Measurements from ENCODE around the gene LRRTM4.
"Not testable (repeated sequence)": the region's sequence is repeated elsewhere in the genome, so short reads cannot be mapped to it uniquely, and the experiment has no call there.

LRRTM4 gene

DNA sequence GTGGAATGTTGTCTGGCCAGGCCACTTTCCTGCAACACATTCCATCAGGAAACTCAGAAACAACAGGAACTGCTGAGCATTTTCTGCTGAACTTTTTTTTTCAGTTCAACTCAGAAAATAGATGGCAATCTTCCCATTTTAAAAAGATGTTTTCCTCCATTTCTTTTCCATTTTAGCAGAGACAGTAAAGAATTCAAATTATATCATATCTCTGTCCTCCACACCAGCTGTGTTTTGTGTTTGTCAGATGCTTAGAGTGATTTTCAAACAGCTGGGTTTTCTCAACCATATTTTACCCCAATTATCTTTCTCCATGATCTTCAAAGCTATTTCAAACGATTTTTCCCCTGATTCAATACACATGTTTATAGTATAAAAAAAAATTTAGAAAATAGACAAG, 713.4 kb downstream of the LRRTM4 start:
- Mint-ChIP-seq H3K4me3 (no peak overlapping the region), H3K9me3 (peaks cover 6% of the 10 kb centered on the region), H3K27ac (no peak overlapping the region), H3K36me3 (no peaks in the 10 kb centered on the region), H3K27me3 (no peaks in the 10 kb centered on the region), H3K4me1 (no peaks in the 10 kb centered on the region)
- DNase-seq = no peak
- CTCF ChIA-PET = no interaction called here

DNA sequence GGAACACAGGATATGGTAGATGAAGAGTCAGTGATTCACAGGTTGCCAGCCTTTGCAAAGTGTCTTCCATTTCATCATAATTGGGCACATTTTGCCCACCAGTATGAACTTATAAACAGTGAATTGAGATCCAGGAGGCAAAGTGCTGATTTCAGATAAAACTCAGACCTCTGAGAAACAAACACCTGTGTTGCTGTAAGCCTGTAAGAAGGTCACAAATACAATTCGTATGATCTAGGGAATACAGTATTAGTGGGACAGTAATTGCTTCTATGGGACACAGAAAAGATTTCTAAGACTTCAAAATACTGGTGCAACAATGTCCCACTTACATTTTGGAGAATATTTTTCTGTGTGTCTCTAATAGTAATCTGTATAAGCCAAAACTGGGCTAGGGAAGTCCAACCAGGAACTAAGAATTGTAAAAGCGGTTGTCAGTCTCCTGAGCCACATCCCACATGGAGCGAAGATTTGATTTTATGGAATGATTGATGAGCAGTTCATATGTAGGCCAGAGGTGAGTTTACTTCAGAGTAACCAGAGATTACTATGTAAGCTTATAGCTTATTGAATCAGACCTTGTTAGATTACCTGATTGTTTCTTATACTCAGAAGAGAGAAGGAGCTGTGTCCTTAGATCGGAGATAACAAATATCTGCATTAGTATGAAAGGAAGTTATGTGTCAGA, 728.4 kb downstream of the LRRTM4 start:
- Mint-ChIP-seq H3K36me3 (no peaks in the 10 kb centered on the region), H3K4me3 (no peak overlapping the region), H3K27ac (no peak overlapping the region), H3K9me3 (peaks cover 13% of the 10 kb centered on the region), H3K4me1 (no peaks in the 10 kb centered on the region), H3K27me3 (no peaks in the 10 kb centered on the region)
- no peak for DNase-seq
- CTCF ChIA-PET = no interaction called here

DNA sequence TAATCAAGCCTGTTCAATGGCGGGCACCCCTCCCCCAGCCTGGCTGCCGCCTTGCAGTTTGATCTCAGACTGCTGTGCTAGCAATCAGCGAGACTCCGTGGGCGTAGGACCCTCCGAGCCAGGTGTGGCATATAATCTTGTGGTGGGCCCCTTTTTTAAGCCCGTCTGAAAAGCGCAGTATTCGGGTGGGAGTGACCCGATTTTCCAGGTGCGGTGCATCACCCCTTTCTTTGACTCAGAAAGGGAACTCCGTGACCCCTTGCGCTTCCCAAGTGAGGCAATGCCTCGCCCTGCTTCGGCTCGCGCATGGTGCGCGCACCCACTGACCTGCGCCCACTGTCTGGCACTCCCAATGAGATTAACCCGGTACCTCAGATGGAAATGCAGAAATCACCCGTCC, 740.9 kb downstream of the LRRTM4 start:
- not testable (repeated sequence) for H3K4me3 Mint-ChIP-seq

DNA sequence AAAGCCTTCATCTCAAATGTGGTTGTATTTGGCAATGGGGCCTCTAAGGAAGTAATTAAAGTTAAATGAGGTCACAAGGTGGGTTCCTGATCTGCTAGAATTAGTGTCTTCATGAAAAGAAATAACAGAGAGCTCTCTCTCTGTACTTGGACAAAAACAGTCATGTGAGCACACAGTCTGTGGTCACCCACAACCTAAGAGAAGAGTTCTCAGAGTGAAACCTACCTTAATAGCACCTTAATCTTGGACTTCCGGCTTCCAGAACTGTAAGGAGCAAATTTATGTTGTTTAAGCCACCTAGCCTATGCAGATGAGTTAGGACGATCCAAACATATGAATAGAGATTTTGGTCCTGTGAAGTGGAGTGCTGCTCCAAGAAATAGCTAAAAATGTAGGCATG, 758.9 kb downstream of the LRRTM4 start:
- Mint-ChIP-seq H3K9me3 (peaks cover 11% of the 10 kb centered on the region), H3K27ac (no peak overlapping the region), H3K4me1 (no peaks in the 10 kb centered on the region), H3K27me3 (no peaks in the 10 kb centered on the region), H3K36me3 (no peaks in the 10 kb centered on the region), H3K4me3 (no peak overlapping the region)
- no peak for DNase-seq
- CTCF ChIA-PET = no interaction called here

More for the DNA sequence above, 740.9 kb downstream of the LRRTM4 start:
- H3K4me1 Mint-ChIP-seq, H3K36me3 Mint-ChIP-seq, H3K27ac Mint-ChIP-seq, H3K9me3 Mint-ChIP-seq, DNase-seq, H3K27me3 Mint-ChIP-seq, CTCF ChIA-PET: not testable (repeated sequence)

DNA sequence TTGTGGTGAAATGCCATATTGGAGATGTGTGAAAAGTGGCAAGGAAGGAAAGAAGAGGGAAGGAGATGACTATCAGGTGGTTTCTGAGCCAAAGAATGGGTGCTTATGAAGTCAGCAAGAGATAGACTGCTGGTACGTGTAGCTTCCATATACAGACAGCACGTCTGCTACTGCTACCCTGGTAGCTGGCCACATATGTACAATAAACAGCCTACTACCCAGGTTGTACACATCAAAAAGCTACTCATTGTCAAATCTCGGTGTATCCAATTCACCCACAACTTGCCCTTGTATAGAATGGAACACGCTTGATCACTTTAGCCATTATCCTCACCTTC, 761.8 kb downstream of the LRRTM4 start:
- Mint-ChIP-seq H3K27ac (no peak overlapping the region), H3K9me3 (peaks cover 10% of the 10 kb centered on the region), H3K4me3 (no peak overlapping the region), H3K36me3 (no peaks in the 10 kb centered on the region), H3K4me1 (no peaks in the 10 kb centered on the region), H3K27me3 (no peaks in the 10 kb centered on the region)
- CTCF ChIA-PET = no interaction called here
- no peak for DNase-seq

DNA sequence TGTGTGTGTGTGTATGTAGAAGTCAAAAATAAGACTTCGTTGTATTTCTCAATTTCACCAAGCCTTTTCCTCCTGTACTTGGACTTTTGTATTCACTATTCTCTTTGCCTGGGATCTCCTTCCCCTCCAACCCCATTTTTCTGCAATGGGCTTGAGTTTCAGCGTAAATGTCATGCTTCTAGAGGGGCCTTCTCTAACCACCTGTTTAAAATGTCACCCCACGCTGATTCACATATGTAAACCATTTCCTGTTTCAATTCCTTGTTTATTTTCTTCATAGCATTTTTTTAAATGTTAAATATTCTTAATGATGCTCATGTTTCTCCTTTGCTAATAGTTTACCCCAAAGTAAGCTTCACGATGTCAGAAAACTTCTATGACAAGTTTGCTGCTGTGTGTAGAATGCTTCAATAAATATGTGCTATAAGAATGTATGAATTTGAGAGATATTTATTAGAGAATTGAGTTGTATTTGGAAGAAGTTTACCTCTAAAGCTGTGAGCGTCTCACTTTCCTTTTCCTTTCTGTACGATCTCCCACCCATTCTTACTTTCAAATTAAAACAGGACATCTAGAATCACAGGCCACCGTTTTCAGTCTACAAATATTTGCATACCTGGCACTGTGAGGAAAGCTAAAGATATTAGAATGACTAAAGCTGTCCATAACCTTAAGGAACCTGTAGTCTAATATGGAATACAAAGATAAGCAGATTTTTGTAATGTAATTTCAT, 762.4 kb downstream of the LRRTM4 start:
- Mint-ChIP-seq H3K9me3 (peaks cover 10% of the 10 kb centered on the region), H3K36me3 (no peaks in the 10 kb centered on the region), H3K4me3 (no peak overlapping the region), H3K27ac (no peak overlapping the region), H3K27me3 (no peaks in the 10 kb centered on the region), H3K4me1 (no peaks in the 10 kb centered on the region)
- CTCF ChIA-PET = no interaction called here
- no peak for DNase-seq

DNA sequence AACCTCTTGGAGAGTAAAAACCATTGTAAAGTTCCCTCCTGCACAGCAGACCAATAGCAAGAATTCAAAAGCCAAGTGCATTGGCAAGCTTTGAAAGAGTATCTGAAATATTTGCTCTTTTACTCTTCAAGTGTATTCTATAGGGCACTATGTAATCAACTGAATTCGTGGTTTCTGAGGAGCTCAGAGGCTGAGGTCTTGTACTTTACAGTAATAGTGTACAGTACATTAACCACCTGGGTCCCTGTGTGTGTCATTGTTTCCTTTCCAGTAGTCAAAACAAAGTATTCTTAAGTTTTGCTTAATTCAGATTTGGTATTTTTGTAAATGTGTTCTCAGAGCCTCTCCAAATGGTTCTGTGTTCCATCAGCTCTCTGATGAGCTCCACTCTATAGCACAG, 769.7 kb downstream of the LRRTM4 start:
- Mint-ChIP-seq H3K27ac (no peak overlapping the region), H3K9me3 (peaks cover 9% of the 10 kb centered on the region), H3K4me1 (no peaks in the 10 kb centered on the region), H3K4me3 (no peak overlapping the region), H3K27me3 (no peaks in the 10 kb centered on the region), H3K36me3 (no peaks in the 10 kb centered on the region)
- CTCF ChIA-PET = no interaction called here
- no peak for DNase-seq

DNA sequence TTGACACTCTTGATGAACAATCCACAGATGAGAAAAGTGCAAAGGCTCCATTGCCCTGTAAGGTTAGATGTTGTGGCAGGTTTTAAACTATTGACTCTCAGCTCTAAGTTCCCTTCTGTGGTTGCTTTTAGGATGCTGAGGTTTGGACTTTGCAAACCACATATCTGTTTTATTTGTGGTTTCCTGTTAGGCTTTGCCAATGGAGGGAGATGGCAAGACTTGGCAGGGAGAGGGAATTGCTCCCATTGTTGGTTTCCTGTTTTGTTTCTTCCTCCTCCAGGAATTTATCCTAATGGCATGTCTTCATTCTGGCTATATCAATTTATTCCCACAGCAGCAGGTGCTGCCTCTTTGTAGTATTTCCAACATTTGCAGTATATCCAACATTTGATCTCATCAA, 772.3 kb downstream of the LRRTM4 start:
- Mint-ChIP-seq H3K27me3 (no peaks in the 10 kb centered on the region), H3K36me3 (no peaks in the 10 kb centered on the region), H3K4me3 (no peak overlapping the region), H3K9me3 (peaks cover 6% of the 10 kb centered on the region), H3K27ac (no peak overlapping the region), H3K4me1 (no peaks in the 10 kb centered on the region)
- no peak for DNase-seq
- CTCF ChIA-PET = no interaction called here

DNA sequence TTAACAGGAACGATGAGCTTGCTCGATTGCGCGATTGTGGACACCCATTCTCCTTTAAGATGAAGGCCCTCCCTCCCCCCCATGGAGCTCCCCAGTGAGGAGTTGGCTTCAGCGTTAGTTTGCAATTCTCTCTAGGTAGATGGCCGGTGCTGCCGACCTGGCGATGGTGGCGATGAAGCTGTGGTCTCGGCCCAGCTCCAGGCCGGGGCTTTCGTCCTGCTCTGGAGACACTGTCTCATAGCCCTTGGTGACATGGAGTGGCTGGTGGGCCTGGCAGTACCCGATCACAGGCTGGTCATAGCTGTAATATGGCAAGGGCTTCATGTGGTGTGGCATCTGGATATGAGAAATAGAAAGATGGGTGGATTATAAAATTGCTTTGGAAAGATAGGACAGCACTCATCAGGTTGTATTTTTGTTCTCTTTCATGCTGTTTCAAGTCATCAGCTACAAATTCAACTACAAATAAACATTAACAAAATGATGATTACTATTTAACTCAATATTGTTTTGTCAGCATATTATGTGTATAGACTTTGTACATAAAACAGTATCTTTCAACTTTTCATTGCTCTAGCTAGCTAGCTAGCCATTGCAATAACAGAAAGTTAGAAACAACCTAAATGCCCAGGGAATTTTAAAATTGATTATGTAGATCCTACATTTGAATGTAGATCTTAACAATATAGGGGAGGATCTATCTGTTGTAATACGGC, 773.4 kb downstream of the LRRTM4 start:
- DNase-seq = no peak
- Mint-ChIP-seq H3K4me3 (no peak overlapping the region), H3K9me3 (peaks cover 2% of the 10 kb centered on the region), H3K27me3 (no peaks in the 10 kb centered on the region), H3K4me1 (no peaks in the 10 kb centered on the region), H3K27ac (no peak overlapping the region), H3K36me3 (no peaks in the 10 kb centered on the region)
- CTCF ChIA-PET = no interaction called here

DNA sequence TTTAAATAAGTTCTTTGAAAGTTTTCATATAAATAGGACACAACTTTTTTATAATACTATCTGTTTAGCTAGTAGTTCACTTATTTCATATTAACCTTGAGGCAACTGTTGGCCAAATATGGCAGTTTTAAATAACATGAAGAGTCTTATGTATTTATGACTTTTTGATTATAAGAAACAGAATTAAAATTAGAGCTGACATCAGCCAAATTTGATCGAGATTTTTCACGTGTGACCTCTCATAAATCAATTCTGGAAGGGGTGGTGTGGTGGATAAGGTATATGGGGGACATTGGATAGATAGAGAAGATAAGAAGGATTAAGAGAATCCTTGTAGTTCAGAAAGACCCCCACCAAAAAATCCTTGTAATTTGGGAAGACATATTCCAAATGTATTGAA, 776.6 kb downstream of the LRRTM4 start:
- H3K4me3 Mint-ChIP-seq = no peak overlapping the region
- CTCF ChIA-PET = no interaction called here
- no peaks in the 10 kb centered on the region for H3K36me3 Mint-ChIP-seq
- H3K27me3 Mint-ChIP-seq = no peaks in the 10 kb centered on the region
- DNase-seq = no peak
- no peak overlapping the region for H3K27ac Mint-ChIP-seq
- H3K9me3 Mint-ChIP-seq = no peaks in the 10 kb centered on the region
- H3K4me1 Mint-ChIP-seq = no peaks in the 10 kb centered on the region

DNA sequence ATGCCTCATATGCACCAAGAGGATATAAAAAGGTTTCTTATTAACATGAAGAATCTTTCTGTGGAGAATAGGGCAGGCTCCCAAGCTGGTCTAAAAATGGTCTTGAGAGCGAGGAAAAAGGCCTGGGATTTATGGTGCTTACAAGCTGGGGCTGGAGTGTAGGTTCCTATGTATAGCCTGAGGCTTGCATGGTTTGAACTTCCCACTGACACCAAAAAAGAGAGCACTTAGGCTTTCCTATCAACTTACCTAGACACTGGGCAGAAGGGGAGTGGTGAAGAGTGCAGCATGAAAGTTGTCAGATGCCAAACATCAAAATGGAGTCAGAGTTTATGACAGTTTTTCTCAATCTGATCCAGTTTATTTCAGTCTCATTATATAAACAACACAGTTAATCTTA, 784.6 kb downstream of the LRRTM4 start:
- no peak for DNase-seq
- H3K4me3 Mint-ChIP-seq = no peak overlapping the region
- H3K36me3 Mint-ChIP-seq = no peaks in the 10 kb centered on the region
- H3K27me3 Mint-ChIP-seq = no peaks in the 10 kb centered on the region
- H3K27ac Mint-ChIP-seq = no peak overlapping the region
- H3K4me1 Mint-ChIP-seq = no peaks in the 10 kb centered on the region
- no peaks in the 10 kb centered on the region for H3K9me3 Mint-ChIP-seq
- CTCF ChIA-PET = no interaction called here

DNA sequence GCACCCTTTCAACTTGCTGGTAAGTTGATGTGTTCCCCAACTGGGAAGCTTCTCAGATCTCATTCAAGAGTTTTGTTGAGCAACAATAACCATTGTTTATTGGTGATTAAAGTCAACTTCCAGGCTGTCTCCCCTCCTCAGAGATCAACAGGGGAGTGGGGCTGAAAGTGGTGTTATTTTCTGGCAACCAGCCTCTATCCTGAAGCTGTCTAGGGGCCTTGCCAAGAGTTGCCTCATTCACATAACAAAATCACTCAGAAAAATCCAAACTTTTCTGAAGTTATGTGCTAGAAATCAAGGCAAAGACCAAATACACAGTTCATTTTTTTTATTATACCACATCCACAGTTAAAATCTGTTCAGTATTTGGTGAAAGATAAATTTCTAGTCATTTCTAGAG, 788.4 kb downstream of the LRRTM4 start:
- H3K4me1 Mint-ChIP-seq = no peaks in the 10 kb centered on the region
- no peak overlapping the region for H3K4me3 Mint-ChIP-seq
- CTCF ChIA-PET = no interaction called here
- no peak overlapping the region for H3K27ac Mint-ChIP-seq
- H3K36me3 Mint-ChIP-seq = no peaks in the 10 kb centered on the region
- H3K9me3 Mint-ChIP-seq = peaks cover 10% of the 10 kb centered on the region
- DNase-seq = no peak
- H3K27me3 Mint-ChIP-seq = no peaks in the 10 kb centered on the region

DNA sequence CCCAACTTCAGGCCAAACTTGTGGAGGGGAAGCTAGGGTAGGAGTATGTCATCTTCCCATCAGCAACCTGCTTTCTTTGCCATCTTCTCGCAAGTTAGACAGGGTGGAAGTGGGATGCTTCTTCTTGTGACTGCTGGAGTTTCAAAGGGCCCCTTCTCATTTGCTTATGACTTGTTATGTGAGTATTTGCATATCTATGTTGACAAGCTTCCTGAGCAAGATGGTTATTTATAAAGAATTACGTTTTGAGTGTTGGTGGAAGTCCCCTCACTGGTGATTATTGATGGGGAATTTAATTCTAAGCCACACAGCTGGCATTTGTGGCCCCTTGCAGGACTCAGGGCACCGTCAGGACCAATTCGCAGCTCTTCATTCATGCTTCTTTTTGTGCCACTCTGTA, 791.0 kb downstream of the LRRTM4 start:
- DNase-seq = no peak
- peaks cover 11% of the 10 kb centered on the region for H3K9me3 Mint-ChIP-seq
- H3K27me3 Mint-ChIP-seq = no peaks in the 10 kb centered on the region
- CTCF ChIA-PET = no interaction called here
- no peaks in the 10 kb centered on the region for H3K36me3 Mint-ChIP-seq
- H3K27ac Mint-ChIP-seq = no peak overlapping the region
- H3K4me1 Mint-ChIP-seq = no peaks in the 10 kb centered on the region
- no peak overlapping the region for H3K4me3 Mint-ChIP-seq

DNA sequence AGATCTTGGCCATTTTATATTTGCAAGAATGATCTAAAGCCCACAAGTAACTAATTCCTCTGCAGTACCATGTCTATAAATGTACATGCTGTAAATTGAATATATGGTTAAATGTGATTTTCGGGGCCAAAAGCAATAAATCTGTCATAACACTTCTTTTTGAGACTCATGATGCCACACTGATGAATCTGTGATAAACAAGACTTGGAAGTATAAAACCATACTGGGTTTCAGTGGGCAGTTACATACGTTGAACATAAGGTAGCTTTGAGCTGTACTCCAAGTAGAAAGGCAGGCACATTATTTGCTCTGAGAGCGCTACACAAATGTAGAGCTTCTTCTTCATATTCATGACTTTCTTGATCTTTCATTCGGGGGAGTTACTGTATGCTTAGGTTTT, 792.2 kb downstream of the LRRTM4 start:
- Mint-ChIP-seq H3K4me3 (no peak overlapping the region), H3K27me3 (no peaks in the 10 kb centered on the region), H3K36me3 (no peaks in the 10 kb centered on the region), H3K27ac (no peak overlapping the region), H3K9me3 (peaks cover 11% of the 10 kb centered on the region), H3K4me1 (no peaks in the 10 kb centered on the region)
- DNase-seq = no peak
- CTCF ChIA-PET = no interaction called here

DNA sequence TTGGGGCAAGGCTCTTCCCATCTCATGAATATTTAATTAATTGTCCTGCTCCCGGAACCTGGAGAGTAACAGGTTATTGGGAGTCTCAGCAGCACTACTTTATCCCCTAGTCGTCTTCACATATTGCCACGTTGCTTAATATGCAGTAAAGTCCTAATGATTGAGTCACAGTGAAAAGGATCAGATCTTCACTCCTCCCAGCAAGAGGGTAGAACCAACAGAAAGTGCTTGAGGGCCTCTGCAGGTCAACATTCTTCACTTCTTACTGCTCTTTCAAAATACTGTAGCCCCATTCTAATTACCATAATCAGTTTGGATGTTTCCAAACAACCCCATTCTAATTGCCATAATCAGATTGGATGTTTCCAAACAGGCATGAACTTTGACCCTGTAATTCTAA, 801.0 kb downstream of the LRRTM4 start:
- DNase-seq = no peak
- no peaks in the 10 kb centered on the region for H3K36me3 Mint-ChIP-seq
- H3K27me3 Mint-ChIP-seq = no peaks in the 10 kb centered on the region
- CTCF ChIA-PET = no interaction called here
- no peak overlapping the region for H3K4me3 Mint-ChIP-seq
- H3K4me1 Mint-ChIP-seq = no peaks in the 10 kb centered on the region
- no peak overlapping the region for H3K27ac Mint-ChIP-seq
- H3K9me3 Mint-ChIP-seq = peaks cover 4% of the 10 kb centered on the region
